Skeletal muscle satellite cell (primary cell): Measurements from ENCODE around the gene GOLIM4.
A peak's percentile ranks its signal among the peaks of the same experiment; 100 is the strongest.

Experiments
- H3K27me3 ChIP-seq: 2 replicates; pipeline ENCODE4 v1.7.0; 2013; ENCODE audit warnings: low read length; ENCODE audit not compliant: control insufficient read depth, insufficient read depth
- H3K36me3 ChIP-seq: 2 replicates; pipeline ENCODE4 v1.7.0; 2013; ENCODE audit warnings: mild to moderate bottlenecking, control low read depth, low read length; ENCODE audit not compliant: insufficient read depth
- H3K4me1 ChIP-seq: 2 replicates; pipeline ENCODE4 v1.7.0; 2013; ENCODE audit warnings: low read length; ENCODE audit not compliant: control insufficient read depth, insufficient read depth
- H3K4me2 ChIP-seq: 2 replicates; pipeline ENCODE4 v1.7.0; 2013; ENCODE audit warnings: mild to moderate bottlenecking, low read length
- H3K4me3 ChIP-seq: 2 replicates; pipeline ENCODE4 v1.7.0; 2013; ENCODE audit warnings: low read length
- H3K9ac ChIP-seq: 2 replicates; pipeline ENCODE4 v1.7.0; 2013; ENCODE audit warnings: mild to moderate bottlenecking, low read depth, low read length, moderate library complexity
- H3K9me3 ChIP-seq: replicated peaks from 2 replicates; pipeline ENCODE4 v1.7.0; 2013; ENCODE audit warnings: mild to moderate bottlenecking, control low read depth, low read length

The GOLIM4 gene

GRCh38 chr3:168054447-168054846 lies 41.3 kb downstream of the GOLIM4 start:
- Histone ChIP-seq H3K4me3 (no peak overlapping the region), H3K9me3 (no peaks in the 10 kb centered on the region), H3K9ac (no peak overlapping the region), H3K36me3 (no peaks in the 10 kb centered on the region), H3K4me2 (no peak overlapping the region), H3K4me1 (peaks cover 19% of the 10 kb centered on the region), H3K27me3 (no peaks in the 10 kb centered on the region)

DNA sequence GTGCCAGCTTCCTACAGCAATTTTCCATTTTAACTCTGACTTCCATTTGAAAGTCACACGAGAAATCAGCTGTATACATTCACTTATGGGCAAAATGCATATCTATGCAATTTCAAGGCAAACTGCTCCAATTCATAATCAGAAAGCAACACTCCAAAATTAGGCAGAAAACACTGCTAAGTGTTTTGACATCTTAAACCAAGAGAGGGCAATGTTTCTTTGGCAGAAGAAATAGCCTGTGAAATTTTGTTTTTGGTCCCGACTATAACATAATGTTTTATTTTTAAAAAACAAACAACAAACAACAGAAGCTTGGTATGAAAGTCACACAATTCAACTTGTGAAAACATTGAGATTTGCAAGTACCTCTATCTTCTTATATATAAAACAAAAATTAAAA lies 42.6 kb downstream of the GOLIM4 start:
- H3K4me1 ChIP-seq, result peaks cover 30% of the 10 kb centered on the region
- H3K4me3 ChIP-seq, result no peak overlapping the region
- no peak overlapping the region for H3K9ac ChIP-seq
- H3K4me2 ChIP-seq, result no peak overlapping the region
- H3K27me3 ChIP-seq, result no peaks in the 10 kb centered on the region
- no peaks in the 10 kb centered on the region for H3K9me3 ChIP-seq
- no peaks in the 10 kb centered on the region for H3K36me3 ChIP-seq

- H3K4me1 ChIP-seq, result peaks cover 30% of the 10 kb centered on the region
- H3K4me2 ChIP-seq, result no peak overlapping the region
- no peaks in the 10 kb centered on the region for H3K36me3 ChIP-seq
- H3K4me3 ChIP-seq, result no peak overlapping the region
- no peaks in the 10 kb centered on the region for H3K9me3 ChIP-seq
- no peaks in the 10 kb centered on the region for H3K27me3 ChIP-seq
- no peak overlapping the region for H3K9ac ChIP-seq
Measured at GRCh38 chr3:168052515-168052914, 43.2 kb downstream of the GOLIM4 start.

DNA sequence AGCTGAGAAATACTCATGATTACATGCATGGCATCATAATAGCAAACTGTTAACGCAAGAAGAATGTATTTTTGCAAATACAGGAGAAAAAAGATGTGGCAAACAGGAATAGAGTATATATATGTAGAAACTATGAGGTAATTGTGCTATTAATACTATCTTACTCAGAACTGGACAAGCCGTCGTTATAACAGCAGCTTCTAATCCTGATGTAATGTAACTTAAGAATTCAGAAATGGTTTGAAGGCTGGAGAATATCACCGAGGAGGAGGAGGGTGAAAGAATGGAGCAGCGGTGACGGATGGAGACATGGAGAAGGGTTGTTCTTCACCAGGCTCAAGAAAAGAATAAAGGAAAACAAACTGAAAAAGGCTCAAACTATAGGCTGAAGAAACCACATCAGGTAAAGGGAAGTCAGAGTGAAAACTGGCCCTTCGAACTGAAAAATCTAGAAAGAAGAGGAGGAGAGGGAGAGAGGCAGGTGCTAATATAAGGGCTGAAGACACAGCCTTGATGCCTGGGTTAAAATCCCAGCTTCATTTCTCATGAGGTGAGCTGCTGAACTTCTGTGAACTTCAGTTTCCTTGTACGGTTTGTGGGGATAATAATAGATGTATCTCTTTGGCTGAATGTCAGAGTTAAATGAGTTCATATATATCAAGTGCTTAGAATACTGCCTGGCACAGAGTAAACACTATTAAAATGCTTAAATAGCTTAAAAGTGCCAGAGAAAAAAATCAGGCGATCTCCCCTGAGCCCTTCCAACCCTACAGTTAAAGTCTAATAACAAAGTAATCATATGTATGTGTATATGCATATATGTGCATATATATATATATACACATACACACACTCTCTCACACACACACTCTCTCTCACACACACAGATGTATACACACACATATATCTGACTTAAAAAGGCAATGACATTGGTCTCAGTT lies 43.9 kb downstream of the GOLIM4 start:
- H3K9ac ChIP-seq, result no peak overlapping the region
- peak overlapping the region; percentile 58 for H3K4me2 ChIP-seq
- H3K4me1 ChIP-seq, result peaks cover 30% of the 10 kb centered on the region
- no peaks in the 10 kb centered on the region for H3K27me3 ChIP-seq
- no peaks in the 10 kb centered on the region for H3K9me3 ChIP-seq
- no peaks in the 10 kb centered on the region for H3K36me3 ChIP-seq
- no peak overlapping the region for H3K4me3 ChIP-seq

- no peak overlapping the region for H3K9ac ChIP-seq
- no peaks in the 10 kb centered on the region for H3K27me3 ChIP-seq
- H3K36me3 ChIP-seq, result no peaks in the 10 kb centered on the region
- no peaks in the 10 kb centered on the region for H3K9me3 ChIP-seq
- no peak overlapping the region for H3K4me3 ChIP-seq
- H3K4me2 ChIP-seq, result peak overlapping the region; percentile 58
- H3K4me1 ChIP-seq, result peaks cover 30% of the 10 kb centered on the region
Measured at GRCh38 chr3:168051070-168051469, 44.7 kb downstream of the GOLIM4 start.

GRCh38 chr3:168049367-168049974 lies 46.3 kb downstream of the GOLIM4 start:
- H3K4me1 ChIP-seq, result peaks cover 30% of the 10 kb centered on the region
- peak overlapping the region; percentile 19 for H3K9ac ChIP-seq
- H3K36me3 ChIP-seq, result no peaks in the 10 kb centered on the region
- no peaks in the 10 kb centered on the region for H3K9me3 ChIP-seq
- no peaks in the 10 kb centered on the region for H3K27me3 ChIP-seq
- no peak overlapping the region for H3K4me3 ChIP-seq
- H3K4me2 ChIP-seq, result peak overlapping the region; percentile 16

GRCh38 chr3:168048414-168049330 lies 47.1 kb downstream of the GOLIM4 start:
- Histone ChIP-seq H3K4me1 (peaks cover 30% of the 10 kb centered on the region), H3K4me3 (no peak overlapping the region), H3K4me2 (peak overlapping the region; percentile 16), H3K36me3 (no peaks in the 10 kb centered on the region), H3K9me3 (no peaks in the 10 kb centered on the region), H3K27me3 (no peaks in the 10 kb centered on the region), H3K9ac (peak overlapping the region; percentile 19)

GRCh38 chr3:168047936-168048335 lies 47.8 kb downstream of the GOLIM4 start:
- peaks cover 6% of the 10 kb centered on the region for H3K36me3 ChIP-seq
- H3K4me1 ChIP-seq, result peaks cover 30% of the 10 kb centered on the region
- no peak overlapping the region for H3K9ac ChIP-seq
- no peak overlapping the region for H3K4me2 ChIP-seq
- no peaks in the 10 kb centered on the region for H3K27me3 ChIP-seq
- H3K4me3 ChIP-seq, result no peak overlapping the region
- no peaks in the 10 kb centered on the region for H3K9me3 ChIP-seq

- H3K9me3 ChIP-seq, result no peaks in the 10 kb centered on the region
- H3K4me1 ChIP-seq, result peaks cover 30% of the 10 kb centered on the region
Measured at GRCh38 chr3:168047190-168047795, 48.4 kb downstream of the GOLIM4 start.

GRCh38 chr3:168044049-168044448 lies 51.7 kb downstream of the GOLIM4 start:
- no peaks in the 10 kb centered on the region for H3K27me3 ChIP-seq
- H3K4me2 ChIP-seq, result no peak overlapping the region
- H3K9me3 ChIP-seq, result no peaks in the 10 kb centered on the region
- H3K4me3 ChIP-seq, result no peak overlapping the region
- H3K36me3 ChIP-seq, result peaks cover 13% of the 10 kb centered on the region
- no peak overlapping the region for H3K9ac ChIP-seq
- H3K4me1 ChIP-seq, result peaks cover 7% of the 10 kb centered on the region

More at GRCh38 chr3:168047190-168047795, 48.4 kb downstream of the GOLIM4 start:
- peaks cover 6% of the 10 kb centered on the region for H3K36me3 ChIP-seq
- no peak overlapping the region for H3K4me3 ChIP-seq
- H3K9ac ChIP-seq, result no peak overlapping the region
- H3K4me2 ChIP-seq, result no peak overlapping the region
- H3K27me3 ChIP-seq, result no peaks in the 10 kb centered on the region
